H1 (cell line): ENCODE results near the gene CIT.

ENCODE experiments used
- E2F6 ChIP-seq: IDR thresholded peaks from 2 replicates; pipeline ENCODE4 v1.6.1; 2012; ENCODE audit warnings: inconsistent platforms
- EP300 ChIP-seq, 2 experiments: IDR thresholded peaks; 1 replicate in 1 of 2; 2 replicates in 1 of 2; pipeline ENCODE4 v1.6.1; 2011 to 2012; ENCODE audit warnings: low read depth in 2 of 2, low read length in 2 of 2, mild to moderate bottlenecking in 2 of 2, borderline replicate concordance in 1 of 2, inconsistent platforms in 1 of 2, moderate library complexity in 1 of 2
- EZH2 ChIP-seq: fragments of 200-600 bp; sonication (generic); IDR thresholded peaks from 2 replicates; pipeline ENCODE4 v1.7.1; 2012; ENCODE audit warnings: low read depth, mild to moderate bottlenecking, moderate library complexity, low read length, inconsistent platforms; ENCODE audit not compliant: severe bottlenecking
- GABPA ChIP-seq: IDR thresholded peaks from 2 replicates; pipeline ENCODE4 v1.6.1; 2011; ENCODE audit warnings: mild to moderate bottlenecking, low read length, moderate library complexity, borderline replicate concordance; ENCODE audit not compliant: insufficient read depth
- HDAC6 ChIP-seq: IDR thresholded peaks from one replicate; pipeline ENCODE4 v1.7.1; 2012; ENCODE audit warnings: low read depth, mild to moderate bottlenecking, inconsistent platforms, low read length, moderate library complexity
- KDM4A ChIP-seq: IDR thresholded peaks from one replicate; pipeline ENCODE4 v1.7.1; 2012; ENCODE audit warnings: low read depth, mild to moderate bottlenecking, moderate library complexity, low read length, inconsistent platforms; ENCODE audit not compliant: severe bottlenecking
- POLR2AphosphoS5 ChIP-seq: IDR thresholded peaks from 2 replicates; pipeline ENCODE4 v1.6.1; 2011; ENCODE audit warnings: low read depth, low read length
- RBBP5 ChIP-seq: IDR thresholded peaks from 2 replicates; pipeline ENCODE4 v1.7.1; 2012; ENCODE audit warnings: low read depth, mild to moderate bottlenecking, inconsistent platforms, low read length, moderate library complexity, borderline replicate concordance
- SIN3A ChIP-seq, 2 experiments: IDR thresholded peaks in 1 of 2; conservative IDR thresholded peaks in 1 of 2; 2 replicates each; pipeline ENCODE4 v1.6.1; 2011 to 2012; ENCODE audit warnings: low read length in 2 of 2, improper control_type of control experiment in 1 of 2, low read depth in 1 of 2, mild to moderate bottlenecking in 1 of 2
- TF ChIP-seq, protein P1 (sequence below): IDR thresholded peaks from 2 replicates; pipeline ENCODE4 v1.6.1; 2011; ENCODE audit warnings: low read length, improper control_type of control experiment
- TF ChIP-seq, protein P2 (sequence below), 3 experiments: IDR thresholded peaks; 1 replicate in 2 of 3; 2 replicates in 1 of 3; pipeline versions ENCODE4 v1.5.1 to v1.6.1; 2011; ENCODE audit warnings: low read length in 3 of 3, mild to moderate bottlenecking in 3 of 3, inconsistent platforms in 2 of 3, low read depth in 1 of 3, moderate library complexity in 1 of 3; ENCODE audit not compliant: insufficient read depth in 1 of 3; ENCODE audit errors: control extremely low read depth in 1 of 3

GRCh38 chr12:119809023-119809422 is 68.1 kb downstream of the CIT start:
- TF ChIP-seq EZH2 (no peak), HDAC6 (no peak), SIN3A (conservative IDR thresholded peaks at IDR 0.05 in 1 of 2, IDR thresholded peaks at IDR 0.05 in 1 of 2; ENCODE audit: low read depth in 1 of 2, low read length in 2 of 2) (no peak), POLR2AphosphoS5 (no peak), RBBP5 (no peak), GABPA (no peak), E2F6 (no peak), EP300 (IDR thresholded peaks at IDR 0.05; ENCODE audit: borderline replicate concordance in 1 of 2, low read depth in 2 of 2, low read length in 2 of 2) (no peak), KDM4A (no peak)
- TF ChIP-seq, protein P1, sequence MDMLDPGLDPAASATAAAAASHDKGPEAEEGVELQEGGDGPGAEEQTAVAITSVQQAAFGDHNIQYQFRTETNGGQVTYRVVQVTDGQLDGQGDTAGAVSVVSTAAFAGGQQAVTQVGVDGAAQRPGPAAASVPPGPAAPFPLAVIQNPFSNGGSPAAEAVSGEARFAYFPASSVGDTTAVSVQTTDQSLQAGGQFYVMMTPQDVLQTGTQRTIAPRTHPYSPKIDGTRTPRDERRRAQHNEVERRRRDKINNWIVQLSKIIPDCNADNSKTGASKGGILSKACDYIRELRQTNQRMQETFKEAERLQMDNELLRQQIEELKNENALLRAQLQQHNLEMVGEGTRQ = no peak
- TF ChIP-seq, protein P2, sequence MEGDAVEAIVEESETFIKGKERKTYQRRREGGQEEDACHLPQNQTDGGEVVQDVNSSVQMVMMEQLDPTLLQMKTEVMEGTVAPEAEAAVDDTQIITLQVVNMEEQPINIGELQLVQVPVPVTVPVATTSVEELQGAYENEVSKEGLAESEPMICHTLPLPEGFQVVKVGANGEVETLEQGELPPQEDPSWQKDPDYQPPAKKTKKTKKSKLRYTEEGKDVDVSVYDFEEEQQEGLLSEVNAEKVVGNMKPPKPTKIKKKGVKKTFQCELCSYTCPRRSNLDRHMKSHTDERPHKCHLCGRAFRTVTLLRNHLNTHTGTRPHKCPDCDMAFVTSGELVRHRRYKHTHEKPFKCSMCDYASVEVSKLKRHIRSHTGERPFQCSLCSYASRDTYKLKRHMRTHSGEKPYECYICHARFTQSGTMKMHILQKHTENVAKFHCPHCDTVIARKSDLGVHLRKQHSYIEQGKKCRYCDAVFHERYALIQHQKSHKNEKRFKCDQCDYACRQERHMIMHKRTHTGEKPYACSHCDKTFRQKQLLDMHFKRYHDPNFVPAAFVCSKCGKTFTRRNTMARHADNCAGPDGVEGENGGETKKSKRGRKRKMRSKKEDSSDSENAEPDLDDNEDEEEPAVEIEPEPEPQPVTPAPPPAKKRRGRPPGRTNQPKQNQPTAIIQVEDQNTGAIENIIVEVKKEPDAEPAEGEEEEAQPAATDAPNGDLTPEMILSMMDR (IDR thresholded peaks at IDR 0.05; ENCODE audit: control extremely low read depth in 1 of 3, insufficient read depth in 1 of 3, low read depth in 1 of 3, low read length in 3 of 3) = no peak
